HTR-8/SVneo (cell line): Measurements from ENCODE around the gene XPC.
A peak's percentile ranks its signal among the peaks of the same experiment; 100 is the strongest.

Source experiments
- DNase-seq: peaks from one replicate; pipeline ENCODE4 v3.0.0; 2011; ENCODE audit warnings: low spot score, mixed read lengths; ENCODE audit not compliant: insufficient read length
- FAIRE-seq: peaks from 2 replicates; lab custom pipeline; 2011; peaks lifted over from hg19 to GRCh38; lab: Jason Lieb, UNC

The XPC gene

GRCh38 chr3:14208977-14209394 is 30.6 kb upstream of the XPC start:
- no peak for FAIRE-seq
- DNase-seq = no peak

DNA sequence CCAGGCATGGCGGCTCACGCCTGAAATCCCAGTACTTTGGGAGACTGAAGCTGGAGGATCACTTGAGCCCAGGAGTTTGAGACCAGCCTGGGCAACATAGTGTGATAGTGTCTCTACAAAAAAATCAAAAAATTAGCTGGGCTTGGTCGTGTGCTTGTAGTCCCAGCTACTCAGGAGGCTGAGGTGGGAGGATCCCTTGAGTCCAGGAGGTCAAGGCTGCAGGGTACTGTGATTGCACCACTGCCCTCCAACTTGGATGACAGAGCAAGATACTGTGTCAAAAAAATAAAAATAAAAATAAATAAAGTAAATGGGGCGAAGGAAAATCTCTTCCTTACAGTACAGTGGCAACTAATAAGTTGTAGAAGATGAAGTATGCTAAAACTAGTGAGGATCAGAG is 29.8 kb upstream of the XPC start:
- DNase-seq = no peak
- no peak for FAIRE-seq

GRCh38 chr3:14206548-14207177 is 28.3 kb upstream of the XPC start:
- DNase-seq = no peak
- FAIRE-seq = no peak

- DNase-seq = no peak
- no peak for FAIRE-seq
These were observed 26.3 kb upstream of the XPC start for GRCh38 chr3:14204515-14205284.

DNA sequence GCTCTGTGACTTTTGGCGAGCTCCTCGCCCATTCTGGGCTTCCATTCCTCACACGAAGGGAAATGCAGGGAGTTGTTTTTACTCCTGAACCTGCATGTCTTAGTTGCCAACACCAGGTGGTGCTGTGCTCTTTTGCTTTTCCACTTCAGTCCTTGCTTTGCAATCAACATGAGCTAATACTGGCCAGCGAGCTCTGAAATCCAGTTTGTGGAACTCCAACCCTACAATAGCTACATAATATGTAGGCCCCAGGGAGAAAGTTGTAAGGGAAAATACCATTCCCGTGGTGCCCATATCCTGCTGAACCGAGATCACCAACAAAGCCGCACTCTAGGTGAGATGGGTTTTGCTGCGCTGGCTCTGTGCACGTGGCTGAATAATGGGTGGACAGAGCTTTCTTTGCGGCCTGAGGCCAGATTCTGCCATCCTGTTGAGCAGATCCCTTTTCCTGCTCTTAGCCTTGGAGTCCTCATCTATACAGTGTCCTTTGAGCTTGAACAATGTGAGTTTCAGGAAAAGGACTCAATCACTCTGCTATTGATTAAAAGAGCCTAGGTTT is 25.2 kb upstream of the XPC start:
- FAIRE-seq = no peak
- DNase-seq = peak; percentile 81

GRCh38 chr3:14202874-14203520 is 24.6 kb upstream of the XPC start:
- no peak for FAIRE-seq

GRCh38 chr3:14201940-14202684 is 23.7 kb upstream of the XPC start:
- FAIRE-seq = no peak
- DNase-seq = no peak

More at GRCh38 chr3:14202874-14203520, 24.6 kb upstream of the XPC start:
- DNase-seq = no peak

GRCh38 chr3:14200841-14201240 is 22.4 kb upstream of the XPC start:
- FAIRE-seq (no peak), DNase-seq (no peak)

- DNase-seq (no peak), FAIRE-seq (no peak)
These were observed 21.9 kb upstream of the XPC start for GRCh38 chr3:14200276-14200675.

GRCh38 chr3:14199641-14200040 is 21.2 kb upstream of the XPC start:
- FAIRE-seq (no peak), DNase-seq (no peak)

DNA sequence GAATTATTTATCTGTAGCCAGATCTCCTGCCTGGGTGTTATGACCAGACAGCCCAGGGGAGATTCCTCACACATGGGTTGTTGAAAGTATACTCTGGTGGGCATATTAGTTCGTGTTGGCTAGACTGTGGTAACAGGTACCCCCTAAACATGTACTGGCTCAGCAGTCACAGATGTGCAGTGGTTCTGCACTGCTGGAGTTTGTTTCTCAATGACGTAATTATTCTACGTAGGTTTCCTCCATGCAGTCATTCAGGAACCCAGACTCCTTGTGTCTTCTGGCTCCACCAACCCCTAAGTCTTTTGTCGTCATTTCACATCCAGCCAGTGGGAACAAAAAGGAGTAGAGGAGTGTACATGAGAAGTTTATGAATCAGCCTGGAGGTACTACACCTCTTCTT is 16.5 kb upstream of the XPC start:
- no peak for DNase-seq
- FAIRE-seq = no peak

DNA sequence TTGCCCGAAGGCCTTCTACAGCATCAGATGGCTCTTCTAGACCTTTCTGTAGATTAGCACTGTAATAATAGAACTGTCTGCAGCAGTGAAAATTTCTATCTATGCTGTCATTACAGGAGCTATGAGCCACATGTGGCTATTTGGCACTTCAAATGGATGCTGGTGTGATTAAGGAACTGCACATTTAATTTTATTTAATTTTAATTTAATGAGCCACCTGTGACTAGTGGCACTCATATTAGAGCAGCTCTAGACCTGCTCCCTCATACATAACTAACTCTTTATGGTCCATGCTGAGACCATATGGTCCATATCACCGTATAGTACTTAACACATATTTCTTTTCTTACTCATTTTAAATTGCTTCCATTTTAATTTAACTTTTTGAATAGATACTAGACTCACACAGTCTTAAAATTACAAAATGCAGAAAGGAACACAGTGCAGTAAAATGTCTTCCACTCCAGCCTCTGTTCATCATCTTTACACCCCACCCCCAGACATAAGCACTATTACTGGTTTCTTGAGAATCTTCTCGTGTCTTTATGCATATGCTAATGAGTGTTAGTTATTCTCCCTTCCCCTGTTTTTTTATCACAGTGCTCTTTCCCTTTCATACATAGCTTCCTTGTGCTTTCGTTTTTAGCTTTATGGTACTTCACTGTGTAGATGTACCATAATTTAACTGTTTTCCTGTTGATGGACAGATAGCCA is 9.8 kb upstream of the XPC start:
- no peak for FAIRE-seq
- DNase-seq = no peak

DNA sequence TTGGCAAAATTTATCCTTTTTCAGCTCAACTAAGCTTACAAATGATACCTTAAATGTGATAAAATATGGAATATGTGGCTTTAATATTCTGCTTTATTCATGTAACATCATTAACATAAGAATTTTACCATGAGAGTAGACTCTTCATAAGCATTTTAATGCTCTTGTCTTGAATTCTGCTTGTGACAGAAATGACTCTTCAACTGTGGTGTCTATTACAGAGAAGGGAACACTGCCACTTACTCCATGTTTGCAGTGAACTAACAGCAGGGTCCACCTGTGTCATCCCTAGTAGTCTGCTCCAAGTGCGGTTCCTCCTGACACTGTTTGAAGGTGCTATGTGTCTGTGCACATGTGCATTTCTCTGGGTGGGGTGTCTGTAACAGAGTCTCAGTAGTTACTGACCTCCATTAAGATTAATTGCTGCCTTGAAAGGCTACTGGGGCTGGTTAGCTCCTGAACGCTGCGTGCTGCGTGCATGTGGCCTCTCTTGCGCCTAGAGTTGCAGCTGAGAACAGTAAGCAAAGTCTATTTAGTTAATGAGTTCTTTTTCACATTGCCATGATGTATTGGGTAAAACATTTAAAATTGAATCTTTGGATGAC is 8.6 kb upstream of the XPC start:
- FAIRE-seq (no peak), DNase-seq (no peak)

DNA sequence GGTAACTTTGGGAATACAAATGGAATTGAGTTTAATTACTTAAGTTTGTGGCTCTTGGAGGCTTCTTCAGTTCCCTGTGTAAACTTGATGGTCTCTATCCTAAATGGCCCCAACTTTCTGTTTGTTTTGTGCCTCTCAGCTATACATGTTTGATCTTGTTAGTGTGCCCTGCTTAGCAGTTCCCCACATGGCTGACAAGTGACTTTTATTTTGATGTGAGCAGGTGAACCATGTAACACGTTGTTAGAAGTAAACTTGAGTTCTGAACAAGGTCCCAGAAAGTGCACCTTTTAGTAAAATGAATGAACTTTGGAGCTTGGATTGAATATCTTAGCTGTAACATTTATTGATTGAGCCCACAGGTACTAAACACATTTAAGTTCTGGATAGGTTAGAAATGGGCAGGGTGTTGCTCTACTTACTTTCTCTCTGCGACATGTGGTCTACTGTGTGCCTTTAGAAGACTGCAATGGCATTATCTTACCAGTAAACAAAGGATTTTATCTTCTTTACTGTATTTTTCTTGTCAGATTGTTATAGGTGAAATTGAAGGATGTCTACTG is 4.7 kb upstream of the XPC start:
- FAIRE-seq (no peak), DNase-seq (no peak)

DNA sequence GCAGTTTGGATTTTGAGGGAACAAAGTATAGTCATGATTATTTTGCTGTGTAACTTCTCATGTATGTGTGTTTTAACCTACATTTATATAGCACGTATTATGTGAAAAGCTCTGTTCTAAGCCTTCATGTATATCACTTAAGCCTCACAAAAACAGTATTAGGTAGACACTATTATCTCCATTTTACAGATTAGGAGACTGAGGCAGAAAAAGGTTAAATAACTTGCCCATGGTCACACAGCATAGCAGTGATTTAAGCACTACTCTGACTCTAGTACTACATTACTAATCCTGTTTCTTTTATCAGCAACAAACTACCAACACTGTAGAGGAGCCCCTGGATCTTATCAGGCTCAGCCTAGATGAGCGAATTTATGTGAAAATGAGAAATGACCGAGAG is 2.9 kb upstream of the XPC start:
- DNase-seq (no peak), FAIRE-seq (no peak)

DNA sequence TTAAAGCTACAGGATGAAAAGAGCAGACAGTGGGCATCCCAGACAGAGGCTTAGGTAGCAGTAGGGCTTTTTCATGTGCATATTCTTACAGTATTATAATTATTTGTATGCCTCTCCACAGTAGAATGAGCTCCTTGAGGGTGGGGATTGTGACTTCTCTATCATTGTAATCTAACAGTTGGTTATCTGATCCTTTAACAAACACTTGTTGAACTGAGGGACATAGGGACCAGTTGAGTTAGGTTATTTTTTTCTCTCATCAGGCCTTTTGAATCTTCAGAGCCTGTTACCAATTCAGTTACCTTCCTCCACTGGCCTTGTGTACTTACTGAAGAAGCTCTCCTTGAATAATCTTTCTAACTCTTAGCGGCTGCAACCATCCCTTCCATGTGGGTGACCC is 1.4 kb upstream of the XPC start:
- DNase-seq (no peak), FAIRE-seq (no peak)

- no peak for DNase-seq
- no peak for FAIRE-seq
These were observed 689 bp upstream of the XPC start for GRCh38 chr3:14179114-14179465.

GRCh38 chr3:14177580-14178246 is 688 bp downstream of the XPC start:
- peak; percentile 23 for DNase-seq
- FAIRE-seq = no peak
